Measurements from ENCODE around the gene ZNF177.
A peak's percentile ranks its signal among the peaks of the same experiment; 100 is the strongest.
"Not testable (repeated sequence)": the region's sequence is repeated elsewhere in the genome, so short reads cannot be mapped to it uniquely, and the experiment has no call there.

The ZNF177 gene

DNA sequence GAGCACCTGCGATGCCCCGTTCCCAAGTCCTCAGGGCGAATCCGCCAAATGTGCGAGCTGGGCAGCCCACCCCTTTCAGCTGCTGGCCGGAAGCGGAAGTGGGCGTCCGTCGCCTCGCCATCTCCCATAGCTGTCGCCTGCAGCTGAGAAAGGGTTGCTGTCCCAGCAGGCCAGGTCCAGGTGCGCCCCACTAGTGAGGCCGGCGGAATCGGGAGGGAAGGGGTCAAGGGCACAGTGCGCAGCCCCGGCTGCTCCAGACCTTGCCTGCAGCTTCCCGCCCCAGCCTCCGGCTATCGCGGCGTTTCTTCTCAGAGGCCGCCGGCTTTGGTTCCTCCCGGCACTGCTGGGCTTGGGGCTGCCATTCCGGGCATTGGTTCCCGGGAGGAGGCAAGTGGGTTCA, at the start of gene ZNF177:
Gene ZNF177, plus strand, starts transcription at position 109 of the 400 bp plus-strand sequence. CDS start 15,299 bp downstream, outside the sequence.
- DNase-seq (ENCODE audit: extremely low spot score, insufficient read length, low read depth): no peak
- FAIRE-seq: no peak

DNA sequence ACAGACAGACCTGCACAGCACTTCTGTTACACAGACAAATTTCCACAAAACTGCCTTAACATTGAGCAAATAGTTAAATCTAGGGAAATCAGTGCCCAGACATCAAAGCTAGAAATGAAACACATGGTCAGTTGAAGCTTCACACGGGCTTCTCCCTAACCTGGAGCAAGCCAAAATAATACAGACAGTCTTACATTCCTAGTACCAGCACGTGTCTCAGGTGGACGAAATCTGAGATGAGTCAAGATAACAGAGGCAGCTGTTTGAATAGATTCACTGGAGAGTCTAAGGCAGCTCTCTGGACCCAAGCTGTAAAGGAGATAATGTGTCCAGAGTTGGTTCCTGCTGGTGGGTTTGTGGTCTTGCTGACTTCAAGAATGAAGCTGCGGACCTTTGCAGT, 49.1 kb upstream of the ZNF177 start:
- FAIRE-seq: no peak

DNA sequence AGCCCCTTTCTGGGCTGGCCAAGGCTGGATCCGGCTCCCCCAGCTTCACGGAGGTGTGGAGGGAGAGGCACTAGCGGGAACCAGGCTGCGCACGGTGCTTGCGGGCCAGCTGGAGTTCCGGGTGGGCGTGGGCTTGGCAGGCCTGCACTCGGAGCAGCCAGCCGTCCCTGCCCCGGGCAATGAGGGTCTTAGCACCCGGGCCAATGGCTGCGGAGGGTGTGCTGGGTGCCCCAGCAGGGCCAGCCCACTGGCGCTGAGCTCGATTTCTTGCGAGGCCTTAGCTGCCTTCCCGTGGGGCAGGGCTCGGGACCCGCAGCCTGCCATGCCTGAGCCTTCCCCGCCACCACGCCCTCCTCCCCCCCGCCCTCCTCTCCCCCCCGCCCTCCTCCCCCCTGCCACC, 41.5 kb upstream of the ZNF177 start:
- FAIRE-seq (no peak), DNase-seq (ENCODE audit: extremely low spot score, insufficient read length, low read depth) (no peak)

More for the DNA sequence above, 49.1 kb upstream of the ZNF177 start:
- no peak for DNase-seq (ENCODE audit: extremely low spot score, insufficient read length, low read depth)

DNA sequence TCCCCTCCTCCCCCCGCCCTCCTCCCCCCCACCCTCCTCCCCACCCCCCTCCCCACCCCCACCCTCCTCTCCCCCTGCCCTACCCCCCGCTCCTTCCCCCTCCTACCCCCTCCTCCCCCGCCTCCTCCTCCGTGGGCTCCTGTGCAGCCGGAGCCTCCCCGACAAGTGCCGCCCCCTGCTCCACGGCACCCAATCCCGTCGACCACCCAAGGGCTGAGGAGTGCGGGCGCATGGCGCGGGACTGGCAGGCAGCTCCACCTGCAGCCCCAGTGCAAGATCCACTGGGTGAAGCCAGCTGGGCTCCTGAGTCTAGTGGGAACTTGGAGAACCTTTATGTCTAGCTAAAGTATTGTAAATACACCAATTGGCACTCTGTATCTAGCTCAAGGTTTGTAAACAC, 41.1 kb upstream of the ZNF177 start:
- DNase-seq (ENCODE audit: extremely low spot score, insufficient read length, low read depth); FAIRE-seq: not testable (repeated sequence)

DNA sequence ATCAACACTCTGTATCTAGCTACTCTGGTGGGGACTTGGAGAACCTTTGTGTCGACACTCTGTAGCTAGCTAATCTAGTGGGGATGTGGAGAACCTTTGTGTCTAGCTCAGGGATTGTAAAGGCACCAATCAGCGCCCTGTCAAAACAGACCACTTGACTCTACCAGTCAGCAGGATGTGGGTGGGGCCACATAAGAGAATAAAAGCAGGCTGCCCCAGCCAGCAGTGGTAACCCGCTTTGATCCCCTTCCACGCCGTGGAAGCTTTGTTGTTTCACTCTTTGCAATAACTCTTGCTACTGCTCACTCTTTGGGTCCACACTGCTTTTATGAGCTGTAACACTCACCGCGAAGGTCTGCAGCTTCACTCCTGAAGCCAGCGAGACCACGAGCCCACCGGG, 40.6 kb upstream of the ZNF177 start:
- not testable (repeated sequence) for FAIRE-seq; DNase-seq (ENCODE audit: extremely low spot score, insufficient read length, low read depth)

DNA sequence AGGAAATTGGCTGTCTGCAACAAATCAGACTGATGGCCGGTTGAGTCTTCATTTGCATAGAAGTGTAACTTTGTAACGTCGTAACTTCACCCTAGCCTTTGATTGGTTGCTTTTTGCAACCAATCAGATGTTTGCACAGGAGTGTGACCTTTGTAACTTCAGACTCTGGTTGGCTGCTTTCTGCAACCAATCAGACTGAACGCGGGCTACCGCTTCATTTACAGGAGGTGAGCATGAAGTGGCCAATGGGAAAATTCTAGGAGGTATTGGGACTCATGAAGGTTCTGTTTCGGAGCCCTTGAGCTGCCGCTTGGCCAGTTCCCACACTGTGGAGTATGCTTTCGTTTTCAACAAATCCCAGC, 39.3 kb upstream of the ZNF177 start:
- FAIRE-seq: peak; percentile 73

DNA sequence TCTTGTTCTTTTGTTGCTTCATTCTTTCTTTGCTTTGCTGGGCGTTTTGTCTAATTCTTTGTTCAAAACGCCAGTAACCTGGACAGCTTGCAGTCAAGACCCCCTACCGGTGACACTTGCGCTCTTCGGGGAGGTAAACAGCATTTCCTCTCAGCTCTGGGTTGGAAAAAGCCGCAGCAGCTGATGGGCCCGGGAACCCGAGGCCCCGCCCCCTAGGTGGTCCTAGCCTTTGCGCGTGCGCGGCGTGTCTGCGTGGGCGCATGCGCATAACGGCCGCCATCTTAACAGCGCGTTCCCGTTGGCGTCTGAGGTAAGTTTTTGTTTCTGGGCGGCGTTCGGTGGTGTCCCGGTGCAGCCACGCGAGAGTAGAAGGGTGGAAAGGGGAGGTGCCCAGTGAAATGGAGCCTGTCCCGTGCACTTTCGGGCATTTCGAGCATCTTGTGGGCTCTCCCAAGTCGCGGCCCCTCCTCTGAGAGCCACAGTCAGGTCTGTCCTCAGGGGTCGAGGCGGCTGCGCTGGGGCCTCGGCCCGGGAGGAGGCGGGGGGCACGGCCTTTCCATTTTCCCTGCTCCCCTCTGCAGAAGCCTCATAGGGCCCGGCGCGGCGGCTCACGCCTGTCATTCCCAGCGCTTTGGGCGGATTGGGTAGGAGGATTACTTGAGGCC, 38.8 kb upstream of the ZNF177 start, which contains the start of gene ZNF559:
Gene ZNF559, plus strand, starts transcription at position 261 of the 665 bp plus-strand sequence. CDS start 14,371 bp downstream, outside the sequence.
- DNase-seq (ENCODE audit: extremely low spot score, insufficient read length, low read depth) (peak; percentile 78), FAIRE-seq (peak; percentile 98)

More for the DNA sequence above, 39.3 kb upstream of the ZNF177 start:
- no peak for DNase-seq (ENCODE audit: extremely low spot score, insufficient read length, low read depth)

DNA sequence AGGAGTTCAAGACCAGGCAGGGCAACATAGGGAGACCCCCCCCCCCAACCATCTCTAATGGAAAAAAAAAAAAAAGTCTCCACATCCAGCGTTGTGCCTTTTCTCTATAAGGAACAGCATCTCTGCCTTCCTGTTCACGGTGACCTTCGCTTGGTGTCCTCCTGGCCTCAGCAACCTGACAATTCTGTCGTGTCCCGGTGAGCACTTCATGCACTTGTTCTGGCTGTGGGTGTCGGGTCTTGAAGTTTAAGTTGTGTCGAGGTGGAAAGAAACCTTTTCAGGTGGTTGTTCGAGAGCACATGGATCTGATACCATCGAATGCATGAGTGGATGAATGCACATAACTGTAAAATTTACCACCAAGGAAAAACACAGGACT, 38.2 kb upstream of the ZNF177 start:
- no peak for DNase-seq (ENCODE audit: extremely low spot score, insufficient read length, low read depth)
- FAIRE-seq: no peak

DNA sequence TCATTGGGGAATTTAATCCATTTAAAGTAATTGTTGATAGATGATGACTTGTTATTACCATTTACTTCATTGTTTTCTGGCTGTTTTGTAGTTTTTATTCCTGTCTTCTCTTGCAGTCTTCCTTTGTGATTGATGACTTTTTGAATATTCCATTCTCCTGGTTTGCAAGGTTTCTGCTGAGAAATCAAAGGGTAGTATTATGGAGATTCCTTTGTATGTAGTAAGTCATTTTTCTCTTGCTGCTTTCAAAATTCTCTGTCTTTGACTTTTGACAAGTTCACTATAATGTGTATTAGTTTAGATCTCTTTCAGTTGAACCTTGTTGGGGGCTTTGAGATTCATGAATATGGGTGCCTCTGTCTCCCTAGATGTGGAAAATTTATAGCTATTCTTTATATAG, 32.8 kb upstream of the ZNF177 start:
- DNase-seq (ENCODE audit: extremely low spot score, insufficient read length, low read depth): no peak
- FAIRE-seq: no peak

DNA sequence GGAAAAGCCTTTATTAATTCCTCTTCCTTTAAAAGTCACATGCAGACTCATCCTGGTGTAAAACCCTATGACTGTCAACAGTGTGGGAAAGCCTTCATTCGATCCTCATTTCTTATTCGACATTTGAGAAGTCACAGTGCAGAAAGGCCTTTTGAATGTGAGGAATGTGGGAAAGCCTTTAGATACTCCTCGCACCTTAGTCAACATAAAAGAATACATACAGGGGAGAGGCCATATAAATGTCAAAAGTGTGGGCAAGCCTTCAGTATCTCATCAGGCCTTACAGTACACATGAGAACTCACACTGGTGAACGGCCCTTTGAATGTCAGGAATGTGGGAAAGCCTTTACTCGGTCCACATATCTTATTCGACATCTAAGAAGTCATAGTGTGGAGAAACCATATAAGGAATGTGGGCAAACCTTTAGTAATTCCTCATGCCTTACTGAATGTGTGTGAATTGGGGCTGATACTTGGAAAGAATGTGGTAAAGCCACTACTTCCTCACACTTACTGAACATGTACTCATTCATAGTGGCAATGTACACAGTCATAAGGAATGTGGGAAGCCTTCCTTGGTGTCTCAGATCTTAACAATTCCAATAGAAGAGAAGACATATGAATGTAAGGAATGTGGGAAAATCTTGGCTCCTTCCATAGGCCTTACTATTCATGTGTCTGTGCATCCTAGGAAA, 20.1 kb upstream of the ZNF177 start:
- no peak for FAIRE-seq
- DNase-seq (ENCODE audit: extremely low spot score, insufficient read length, low read depth): no peak

DNA sequence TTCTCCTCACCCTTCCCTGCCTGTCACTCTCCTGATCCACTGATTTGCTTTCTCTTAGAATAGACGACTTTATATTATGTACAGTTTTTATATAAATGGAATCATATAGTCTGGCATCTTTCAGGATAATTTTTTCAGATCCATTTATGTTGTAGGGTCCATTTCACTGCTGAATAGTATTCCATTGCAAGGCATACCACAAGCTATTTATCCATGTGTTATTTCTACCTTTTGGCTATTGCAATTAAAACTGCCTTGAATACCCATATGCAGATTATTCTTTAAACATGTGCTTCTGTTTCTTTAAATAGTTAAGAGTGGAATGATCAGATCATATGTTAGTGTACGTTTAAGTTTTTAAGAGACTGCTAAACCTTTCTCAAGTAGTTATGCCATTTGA, 17.8 kb upstream of the ZNF177 start:
- DNase-seq (ENCODE audit: extremely low spot score, insufficient read length, low read depth): no peak
- FAIRE-seq: no peak

DNA sequence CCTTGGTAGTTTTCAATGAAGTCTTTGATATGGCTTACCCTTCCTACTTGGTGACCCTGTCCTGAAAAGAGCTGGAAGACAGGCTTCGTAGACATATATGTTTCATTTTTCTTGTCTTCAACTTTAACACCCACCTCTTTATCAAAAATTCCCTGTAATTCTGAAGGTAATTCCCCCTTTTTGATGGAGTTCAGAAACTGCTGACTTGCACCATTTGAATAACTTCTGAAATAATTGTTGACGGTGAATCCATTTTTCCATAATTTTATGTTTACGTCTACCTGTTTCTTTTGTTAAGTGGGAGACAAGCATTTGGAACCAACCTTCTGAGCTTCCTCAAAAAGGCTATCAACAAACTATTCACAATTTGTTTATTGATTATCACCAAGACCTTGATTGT, 14.6 kb upstream of the ZNF177 start:
- FAIRE-seq (no peak), DNase-seq (ENCODE audit: extremely low spot score, insufficient read length, low read depth) (no peak)

DNA sequence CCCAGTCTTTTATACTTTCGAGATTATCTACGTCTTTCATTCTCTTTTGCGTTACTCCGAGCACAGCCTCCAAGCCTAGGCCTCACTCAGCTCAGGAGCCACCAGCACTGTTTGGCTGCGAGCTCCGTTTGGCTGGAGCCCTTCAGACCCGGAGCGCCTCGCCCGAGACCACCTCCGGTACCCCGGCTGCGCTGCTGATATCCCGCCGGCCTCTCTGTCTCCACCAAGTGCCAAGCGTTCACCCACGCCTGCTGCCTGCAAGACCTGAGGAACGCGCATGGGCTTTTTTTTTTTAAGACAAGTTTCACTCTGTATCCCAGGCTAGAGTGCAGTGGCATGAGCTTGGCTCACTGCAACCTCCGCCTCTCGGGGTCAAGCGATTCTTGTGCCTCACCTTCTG, 14.1 kb upstream of the ZNF177 start:
- DNase-seq (ENCODE audit: extremely low spot score, insufficient read length, low read depth): no peak
- no peak for FAIRE-seq

DNA sequence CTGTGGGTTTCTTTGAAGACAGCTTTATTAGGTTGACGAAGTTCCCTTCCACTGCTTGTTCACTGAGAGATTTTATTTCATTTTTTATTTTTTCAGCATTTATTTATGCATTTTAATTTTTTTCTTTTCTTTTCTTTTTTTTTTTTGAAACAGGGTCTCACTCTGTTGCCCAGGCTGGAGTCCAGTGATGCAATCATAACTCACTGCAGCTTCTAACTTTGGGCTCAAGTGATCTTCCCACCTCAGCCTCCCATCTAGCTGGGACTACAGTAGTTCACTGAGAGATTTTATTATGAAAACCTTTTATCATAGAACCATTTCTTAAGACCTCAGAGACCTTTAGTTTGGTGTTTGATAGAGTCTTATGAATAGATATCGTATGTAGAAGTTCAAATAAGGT, 10.3 kb upstream of the ZNF177 start:
- DNase-seq (ENCODE audit: extremely low spot score, insufficient read length, low read depth) (no peak), FAIRE-seq (no peak)

DNA sequence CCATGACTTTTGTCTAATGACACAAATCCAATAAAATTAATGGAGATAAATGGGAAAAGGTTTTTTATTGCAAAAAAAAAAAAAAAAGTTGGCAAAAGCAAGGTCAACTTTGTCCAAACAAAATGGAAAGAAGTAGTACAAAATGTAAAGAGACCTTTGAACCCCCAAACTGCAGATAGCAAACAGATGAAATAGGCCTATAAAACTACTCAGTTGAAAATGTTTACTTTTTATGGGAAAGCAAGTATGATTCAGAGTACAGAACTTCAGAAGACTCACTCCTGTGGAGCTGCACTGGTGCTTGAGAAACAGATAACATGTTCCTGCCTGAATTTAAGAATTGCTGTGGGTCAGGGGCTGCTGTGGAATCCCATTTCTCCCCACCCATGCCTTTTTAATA, 9.8 kb upstream of the ZNF177 start:
- DNase-seq (ENCODE audit: extremely low spot score, insufficient read length, low read depth) (no peak), FAIRE-seq (no peak)

DNA sequence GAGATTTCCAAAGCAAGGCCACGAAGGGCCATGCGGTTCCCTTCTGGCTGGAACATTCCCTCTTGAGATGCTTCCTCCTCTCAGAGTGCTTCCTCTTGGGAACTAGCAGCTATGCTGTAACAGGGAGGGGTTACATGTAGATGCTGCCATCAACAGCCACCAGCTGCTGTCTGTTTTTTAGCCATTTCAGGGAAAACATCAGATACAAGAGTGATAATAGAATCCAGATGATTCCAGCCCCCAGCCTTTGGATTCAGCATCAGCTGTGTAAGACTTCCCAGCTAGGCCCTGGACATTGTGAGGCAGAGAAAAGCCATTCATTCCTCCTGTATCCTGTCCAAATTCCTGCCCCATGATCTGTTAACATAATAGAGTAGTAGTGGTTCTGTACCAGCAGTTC, 8.2 kb upstream of the ZNF177 start:
- DNase-seq (ENCODE audit: extremely low spot score, insufficient read length, low read depth): no peak
- no peak for FAIRE-seq

DNA sequence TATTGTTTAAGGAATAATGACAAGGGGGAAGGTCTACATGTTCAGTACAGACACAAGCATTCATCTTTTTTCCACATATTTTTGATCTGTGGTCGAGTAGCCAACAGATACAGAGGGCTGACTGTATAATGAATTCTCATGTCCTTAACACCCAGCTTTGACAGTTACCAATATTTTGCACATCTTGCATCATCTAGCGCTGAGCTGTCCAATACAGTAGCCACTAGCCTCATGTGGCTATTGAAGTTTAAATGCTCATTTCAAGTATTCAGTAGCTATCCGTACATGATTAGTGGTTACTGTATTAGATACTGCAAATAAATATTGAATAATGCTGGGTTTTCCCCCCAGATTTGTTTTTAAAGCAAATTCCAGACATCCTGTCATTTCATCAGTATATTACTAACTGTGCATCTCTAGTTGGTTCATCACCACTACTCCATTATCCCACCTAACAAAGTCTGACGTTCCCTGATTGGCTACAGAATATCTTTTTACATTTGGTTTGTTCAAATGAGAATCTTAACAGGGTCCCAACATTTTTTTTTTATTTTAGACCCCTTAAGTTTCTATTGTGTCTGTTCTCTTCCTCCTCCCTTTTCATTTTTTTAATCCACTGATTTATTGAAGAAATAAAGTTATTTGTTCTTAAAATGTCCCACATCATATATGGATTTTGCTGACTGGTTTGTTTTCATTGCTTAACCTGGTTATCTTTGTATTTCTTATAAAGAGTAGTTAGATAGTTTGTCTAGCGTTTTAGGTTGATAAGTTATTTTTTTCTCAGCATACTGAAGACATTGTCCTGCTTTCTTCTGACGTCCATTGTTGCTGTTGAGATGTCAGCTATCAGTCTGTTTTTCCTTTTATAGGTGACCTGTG, 8.2 kb downstream of the ZNF177 start:
- DNase-seq (ENCODE audit: extremely low spot score, insufficient read length, low read depth): no peak
- FAIRE-seq: no peak

DNA sequence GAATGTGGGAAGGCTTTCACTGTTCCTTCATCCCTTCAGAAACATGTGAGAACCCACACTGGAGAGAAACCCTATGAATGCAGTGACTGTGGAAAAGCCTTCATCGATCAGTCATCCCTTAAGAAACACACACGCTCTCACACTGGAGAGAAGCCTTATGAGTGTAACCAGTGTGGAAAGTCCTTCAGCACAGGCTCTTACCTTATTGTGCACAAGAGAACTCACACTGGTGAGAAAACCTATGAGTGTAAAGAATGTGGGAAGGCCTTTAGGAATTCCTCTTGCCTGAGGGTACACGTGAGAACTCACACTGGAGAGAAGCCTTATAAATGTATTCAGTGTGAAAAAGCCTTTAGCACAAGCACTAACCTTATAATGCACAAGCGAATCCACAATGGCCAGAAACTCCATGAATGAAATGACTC, 18.6 kb downstream of the ZNF177 start:
- no peak for DNase-seq (ENCODE audit: extremely low spot score, insufficient read length, low read depth)
- FAIRE-seq: no peak

DNA sequence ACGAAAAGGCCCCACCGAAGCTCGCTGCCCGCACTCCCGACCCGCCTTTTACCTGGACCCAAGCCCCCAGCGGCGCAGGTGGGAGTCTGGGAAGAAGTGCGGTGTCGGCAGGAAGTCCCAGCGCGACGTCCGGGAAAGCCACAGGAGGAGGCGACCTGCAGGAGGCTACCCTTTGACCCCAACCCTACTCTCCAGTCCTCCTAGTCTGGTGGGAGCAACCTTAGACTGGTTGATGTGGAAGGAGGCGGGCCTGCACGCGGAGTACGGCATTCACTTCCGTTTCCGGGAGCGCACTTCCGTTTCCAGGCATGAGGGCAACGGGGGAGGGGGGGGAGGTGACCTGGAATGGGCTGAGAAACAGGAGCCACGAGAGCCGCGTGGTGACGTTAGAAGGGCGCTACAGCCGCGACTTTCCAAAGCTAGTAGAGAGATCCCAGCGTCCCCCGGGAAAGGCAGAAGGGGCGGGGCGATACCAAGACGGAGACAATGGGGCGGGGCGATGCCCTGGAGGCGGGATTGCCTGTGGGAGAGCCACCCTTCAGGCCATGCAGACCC, 44.1 kb downstream of the ZNF177 start:
- no peak for DNase-seq (ENCODE audit: extremely low spot score, insufficient read length, low read depth)
- FAIRE-seq: no peak

DNA sequence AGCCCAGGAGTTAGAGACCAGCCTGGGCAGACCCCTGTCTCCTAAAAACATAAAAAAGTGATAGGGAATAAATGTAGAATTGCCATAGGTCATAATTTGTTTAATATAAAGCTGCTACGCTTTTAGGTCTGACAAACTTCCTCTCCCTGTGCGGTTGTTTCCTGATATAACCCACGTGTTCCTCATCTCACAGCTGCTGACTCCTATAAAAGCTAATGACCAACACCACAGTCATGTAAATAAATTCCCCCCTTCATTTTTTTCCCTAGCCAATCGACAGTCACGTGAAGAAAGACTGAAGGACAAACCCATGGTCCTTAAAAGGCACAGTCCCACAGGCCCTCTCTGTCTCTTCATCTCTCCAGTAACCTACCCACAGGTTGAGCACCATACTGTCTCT, 45.0 kb downstream of the ZNF177 start:
- FAIRE-seq: no peak
- no peak for DNase-seq (ENCODE audit: extremely low spot score, insufficient read length, low read depth)
